ENCODE measurements around the gene SMIM13.

The SMIM13 gene

DNA sequence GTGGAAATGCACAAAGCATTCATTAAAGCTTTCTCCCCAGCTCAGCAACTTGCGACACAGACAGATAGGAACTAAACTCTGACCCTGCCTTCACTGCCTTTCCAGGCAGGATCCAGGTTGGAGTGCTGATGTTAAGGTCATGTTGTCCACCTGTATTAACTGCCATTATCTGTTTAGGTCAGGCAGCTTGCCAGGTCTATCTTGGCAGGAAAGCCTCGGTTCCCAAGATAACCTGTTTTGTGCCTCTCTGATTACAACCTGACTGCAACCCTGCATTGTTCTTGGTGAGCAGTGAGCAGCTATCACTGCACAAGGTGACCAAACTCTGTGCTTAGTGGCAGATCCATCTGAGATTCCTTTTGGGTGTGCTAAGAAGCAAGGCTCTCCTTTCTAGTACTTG, 26.3 kb upstream of the SMIM13 start:
- peaks cover 14% of the 10 kb centered on the region for H3K27me3 ChIP-seq (ENCODE audit: control insufficient read depth, low read length)
- H3K9me3 ChIP-seq (ENCODE audit: control insufficient read depth, insufficient read depth, low read length) = no peaks in the 10 kb centered on the region
- no peaks in the 10 kb centered on the region for H3K9me2 ChIP-seq (replicated peaks; ENCODE audit: control insufficient read depth, low read length)
- no peak for TF ChIP-seq EZH2phosphoT487 (IDR thresholded peaks at IDR 0.05; ENCODE audit: borderline replicate concordance, low read length)
- TF ChIP-seq, protein P1, sequence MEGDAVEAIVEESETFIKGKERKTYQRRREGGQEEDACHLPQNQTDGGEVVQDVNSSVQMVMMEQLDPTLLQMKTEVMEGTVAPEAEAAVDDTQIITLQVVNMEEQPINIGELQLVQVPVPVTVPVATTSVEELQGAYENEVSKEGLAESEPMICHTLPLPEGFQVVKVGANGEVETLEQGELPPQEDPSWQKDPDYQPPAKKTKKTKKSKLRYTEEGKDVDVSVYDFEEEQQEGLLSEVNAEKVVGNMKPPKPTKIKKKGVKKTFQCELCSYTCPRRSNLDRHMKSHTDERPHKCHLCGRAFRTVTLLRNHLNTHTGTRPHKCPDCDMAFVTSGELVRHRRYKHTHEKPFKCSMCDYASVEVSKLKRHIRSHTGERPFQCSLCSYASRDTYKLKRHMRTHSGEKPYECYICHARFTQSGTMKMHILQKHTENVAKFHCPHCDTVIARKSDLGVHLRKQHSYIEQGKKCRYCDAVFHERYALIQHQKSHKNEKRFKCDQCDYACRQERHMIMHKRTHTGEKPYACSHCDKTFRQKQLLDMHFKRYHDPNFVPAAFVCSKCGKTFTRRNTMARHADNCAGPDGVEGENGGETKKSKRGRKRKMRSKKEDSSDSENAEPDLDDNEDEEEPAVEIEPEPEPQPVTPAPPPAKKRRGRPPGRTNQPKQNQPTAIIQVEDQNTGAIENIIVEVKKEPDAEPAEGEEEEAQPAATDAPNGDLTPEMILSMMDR (IDR thresholded peaks at IDR 0.05; ENCODE audit: low read depth, low read length, poor library complexity, severe bottlenecking) = no peak
- no peak overlapping the region for H3K27ac ChIP-seq (ENCODE audit: low read depth, low read length)
- no peak overlapping the region for H3K4me3 ChIP-seq (ENCODE audit: low read length)
- H3K4me2 ChIP-seq (ENCODE audit: low read length) = no peak overlapping the region
- H4K20me1 ChIP-seq (ENCODE audit: control insufficient read depth, insufficient read depth, low read depth, low read length) = no peaks in the 10 kb centered on the region
- H3K79me2 ChIP-seq (ENCODE audit: control insufficient read depth, low read length) = no peaks in the 10 kb centered on the region
- no peaks in the 10 kb centered on the region for H3K36me3 ChIP-seq (ENCODE audit: control insufficient read depth, low read length)
- no peaks in the 10 kb centered on the region for H3K4me1 ChIP-seq (ENCODE audit: control insufficient read depth, low read length)
- no peaks in the 10 kb centered on the region for H3F3A ChIP-seq (ENCODE audit: control insufficient read depth, insufficient read depth)

DNA sequence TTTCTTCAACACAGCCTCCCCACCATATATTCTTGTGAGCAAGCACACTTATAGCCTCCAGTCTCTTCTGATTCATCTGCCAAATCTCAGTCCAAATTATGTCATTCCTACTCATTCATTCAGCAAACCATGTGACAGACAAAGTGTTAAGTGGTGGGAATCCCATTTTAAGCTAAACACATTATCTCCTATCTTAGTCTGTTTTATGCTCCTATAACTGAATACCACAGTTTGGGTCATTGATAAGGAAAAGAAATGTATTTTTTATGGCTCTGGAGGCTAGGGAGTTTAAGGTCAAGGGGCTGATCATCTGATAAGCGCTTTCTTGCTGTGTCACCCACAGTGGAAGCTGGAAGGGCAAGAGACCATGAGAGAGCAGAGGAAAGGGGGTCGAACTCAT, 23.9 kb upstream of the SMIM13 start:
- H3K36me3 ChIP-seq (ENCODE audit: control insufficient read depth, low read length) = no peaks in the 10 kb centered on the region
- no peaks in the 10 kb centered on the region for H3K9me2 ChIP-seq (replicated peaks; ENCODE audit: control insufficient read depth, low read length)
- H3K4me3 ChIP-seq (ENCODE audit: low read length) = no peak overlapping the region
- H3K9me3 ChIP-seq (ENCODE audit: control insufficient read depth, insufficient read depth, low read length) = no peaks in the 10 kb centered on the region
- H3K27me3 ChIP-seq (ENCODE audit: control insufficient read depth, low read length) = peaks cover 10% of the 10 kb centered on the region
- TF ChIP-seq EZH2phosphoT487 (IDR thresholded peaks at IDR 0.05; ENCODE audit: borderline replicate concordance, low read length) = no peak
- TF ChIP-seq, protein P1 (IDR thresholded peaks at IDR 0.05; ENCODE audit: low read depth, low read length, poor library complexity, severe bottlenecking) = no peak
- no peaks in the 10 kb centered on the region for H3F3A ChIP-seq (ENCODE audit: control insufficient read depth, insufficient read depth)
- no peaks in the 10 kb centered on the region for H4K20me1 ChIP-seq (ENCODE audit: control insufficient read depth, insufficient read depth, low read depth, low read length)
- H3K27ac ChIP-seq (ENCODE audit: low read depth, low read length) = no peak overlapping the region
- no peaks in the 10 kb centered on the region for H3K4me1 ChIP-seq (ENCODE audit: control insufficient read depth, low read length)
- H3K4me2 ChIP-seq (ENCODE audit: low read length) = no peak overlapping the region
- no peaks in the 10 kb centered on the region for H3K79me2 ChIP-seq (ENCODE audit: control insufficient read depth, low read length)

DNA sequence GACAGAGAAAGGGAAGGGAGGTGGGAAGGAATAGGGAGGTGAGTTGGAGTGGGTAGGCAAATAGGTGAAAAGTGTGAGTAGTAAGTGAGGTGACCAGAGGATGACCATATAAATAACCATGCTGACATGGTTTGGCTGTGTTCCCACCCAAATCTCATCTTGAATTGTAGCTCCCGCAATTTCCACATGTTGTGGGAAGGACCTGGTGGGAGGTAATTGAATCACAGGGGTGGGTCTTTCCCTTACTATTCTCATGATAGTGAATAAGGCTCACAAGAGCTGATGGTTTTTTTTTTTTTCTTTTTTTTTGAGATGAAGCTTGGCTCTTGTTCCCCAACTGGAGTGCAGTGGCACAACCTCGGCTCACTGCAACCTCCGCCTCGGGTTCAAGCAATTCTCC, 21.5 kb upstream of the SMIM13 start:
- Histone ChIP-seq H3K4me2 (ENCODE audit: low read length) (no peak overlapping the region), H3K4me3 (ENCODE audit: low read length) (no peak overlapping the region), H3K27ac (ENCODE audit: low read depth, low read length) (no peak overlapping the region), H3K36me3 (ENCODE audit: control insufficient read depth, low read length) (no peaks in the 10 kb centered on the region), H3K27me3 (ENCODE audit: control insufficient read depth, low read length) (peaks cover 10% of the 10 kb centered on the region), H3K4me1 (ENCODE audit: control insufficient read depth, low read length) (no peaks in the 10 kb centered on the region), H3K79me2 (ENCODE audit: control insufficient read depth, low read length) (no peaks in the 10 kb centered on the region), H3K9me2 (replicated peaks; ENCODE audit: control insufficient read depth, low read length) (no peaks in the 10 kb centered on the region), H3K9me3 (ENCODE audit: control insufficient read depth, insufficient read depth, low read length) (no peaks in the 10 kb centered on the region), H4K20me1 (ENCODE audit: control insufficient read depth, insufficient read depth, low read depth, low read length) (no peaks in the 10 kb centered on the region), H3F3A (ENCODE audit: control insufficient read depth, insufficient read depth) (no peaks in the 10 kb centered on the region)
- TF ChIP-seq EZH2phosphoT487 (IDR thresholded peaks at IDR 0.05; ENCODE audit: borderline replicate concordance, low read length) = no peak
- TF ChIP-seq, protein P1 (IDR thresholded peaks at IDR 0.05; ENCODE audit: low read depth, low read length, poor library complexity, severe bottlenecking) = no peak

DNA sequence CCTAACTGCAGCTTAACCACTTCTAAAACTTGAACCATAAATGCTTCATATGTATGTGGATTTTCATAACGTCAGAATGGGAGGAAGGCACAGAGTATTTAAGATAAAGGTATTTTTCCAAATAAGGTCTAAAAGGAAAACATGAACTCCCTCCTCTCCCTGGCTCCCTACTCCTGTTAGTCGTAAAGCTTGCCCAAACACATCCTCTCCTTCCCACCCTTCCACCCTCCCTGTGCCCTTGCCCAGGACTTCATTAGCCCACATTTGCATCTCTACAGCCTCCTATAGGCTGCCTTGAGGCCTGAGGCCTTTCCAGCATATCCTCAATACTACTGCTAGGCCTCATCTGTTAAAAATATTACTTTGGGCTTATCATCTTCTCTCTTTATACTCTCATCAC, 17.1 kb upstream of the SMIM13 start:
- Histone ChIP-seq H3K27ac (ENCODE audit: low read depth, low read length) (no peak overlapping the region), H3F3A (ENCODE audit: control insufficient read depth, insufficient read depth) (no peaks in the 10 kb centered on the region), H3K36me3 (ENCODE audit: control insufficient read depth, low read length) (no peaks in the 10 kb centered on the region), H3K9me2 (replicated peaks; ENCODE audit: control insufficient read depth, low read length) (no peaks in the 10 kb centered on the region), H3K4me3 (ENCODE audit: low read length) (no peak overlapping the region), H3K4me2 (ENCODE audit: low read length) (no peak overlapping the region), H3K27me3 (ENCODE audit: control insufficient read depth, low read length) (0 out of 2 replicates have a peak, but pooled peaks cover 2% of the 10 kb centered on the region), H3K79me2 (ENCODE audit: control insufficient read depth, low read length) (no peaks in the 10 kb centered on the region), H3K4me1 (ENCODE audit: control insufficient read depth, low read length) (no peaks in the 10 kb centered on the region), H4K20me1 (ENCODE audit: control insufficient read depth, insufficient read depth, low read depth, low read length) (no peaks in the 10 kb centered on the region), H3K9me3 (ENCODE audit: control insufficient read depth, insufficient read depth, low read length) (no peaks in the 10 kb centered on the region)
- TF ChIP-seq, protein P1 (IDR thresholded peaks at IDR 0.05; ENCODE audit: low read depth, low read length, poor library complexity, severe bottlenecking) = no peak
- TF ChIP-seq EZH2phosphoT487 (IDR thresholded peaks at IDR 0.05; ENCODE audit: borderline replicate concordance, low read length) = no peak

All from DOHH2 (cell line).